ENCODE measurements around the gene RNF111. TPM values are rescaled to one million over a fixed set of nuclear protein-coding genes. Genes with fewer than 3 reads are reported as not detected.

RNF111 gene
- total and polyA plus RNA-seq, 2 of the 13 experiments (the other 11 are each of a cell fraction or from before 2014, with no cell fraction given): 12.1 to 23.1 TPM

DNA sequence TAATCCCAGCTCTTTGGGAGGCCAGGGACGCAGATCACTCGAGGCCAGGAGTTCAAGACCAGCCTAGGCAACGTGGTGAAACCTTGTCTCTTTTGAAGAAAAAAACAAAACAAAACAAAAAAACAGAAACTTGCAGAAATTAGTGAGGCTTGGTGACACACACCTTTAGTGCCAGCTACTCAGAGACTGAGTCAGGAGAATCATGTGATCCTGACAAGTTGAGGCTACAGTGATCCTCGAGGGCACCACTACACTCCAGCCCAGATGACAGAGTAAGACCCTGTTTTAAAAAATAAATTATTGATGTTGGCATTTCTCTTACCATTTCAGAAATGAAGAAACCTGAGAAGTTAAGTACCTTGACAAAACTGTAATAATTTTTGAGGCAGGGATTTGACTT is 72.9 kb downstream of the RNF111 start:
- no peak overlapping the region for H2AFZ ChIP-seq (ENCODE audit: low read length)
- no peak overlapping the region for H3K27ac ChIP-seq (ENCODE audit: extremely low read length, insufficient read depth, low read length)
- no peak overlapping the region for H3K9ac ChIP-seq (ENCODE audit: insufficient read depth, low read depth, low read length)
- ATAC-seq: no peak
- no TSS peak for BruUV-seq (replicated peaks)
- FAIRE-seq: no peak
- H3K4me1 ChIP-seq (ENCODE audit: insufficient read depth, low read length): no peaks in the 10 kb centered on the region
- no peak for DNase-seq (ENCODE audit: low spot score)
- no peaks in the 10 kb centered on the region for H3K9me3 ChIP-seq (ENCODE audit: low read length)
- TF ChIP-seq NFKB2 (CRISPR knock-in tag; IDR thresholded peaks at IDR 0.05; ENCODE audit: borderline replicate concordance) (no peak), ZNF160 (CRISPR knock-in tag; IDR thresholded peaks at IDR 0.05) (no peak), ZNF274 (CRISPR knock-in tag; IDR thresholded peaks at IDR 0.05) (no peak), ZNF749 (CRISPR knock-in tag; IDR thresholded peaks at IDR 0.05; ENCODE audit: borderline replicate concordance) (no peak), ZNF75D (CRISPR knock-in tag; IDR thresholded peaks at IDR 0.05; ENCODE audit: borderline replicate concordance) (no peak), HNRNPLL (IDR thresholded peaks at IDR 0.05; ENCODE audit: low read depth, low read length, poor library complexity, severe bottlenecking) (no peak), MLLT10 (CRISPR knock-in tag; IDR thresholded peaks at IDR 0.05) (no peak), ZNF543 (CRISPR knock-in tag; IDR thresholded peaks at IDR 0.05) (no peak), ZNF883 (CRISPR knock-in tag; IDR thresholded peaks at IDR 0.05; ENCODE audit: not compliant biosample characterization) (no peak), MED1 (CRISPR knock-in tag; IDR thresholded peaks at IDR 0.05) (no peak), EP300 (IDR thresholded peaks at IDR 0.05; ENCODE audit: low read depth in 2 of 2, low read length in 2 of 2) (no peak), EP300 (CRISPR knock-in tag; IDR thresholded peaks at IDR 0.05; ENCODE audit: borderline replicate concordance) (no peak), DNMT1 (CRISPR knock-in tag; IDR thresholded peaks at IDR 0.05) (no peak), ZNF124 (CRISPR knock-in tag; IDR thresholded peaks at IDR 0.05) (no peak), DMAP1 (CRISPR knock-in tag; IDR thresholded peaks at IDR 0.05) (no peak), ZNF430 (CRISPR knock-in tag; IDR thresholded peaks at IDR 0.05) (no peak)
- TF ChIP-seq, protein P1, sequence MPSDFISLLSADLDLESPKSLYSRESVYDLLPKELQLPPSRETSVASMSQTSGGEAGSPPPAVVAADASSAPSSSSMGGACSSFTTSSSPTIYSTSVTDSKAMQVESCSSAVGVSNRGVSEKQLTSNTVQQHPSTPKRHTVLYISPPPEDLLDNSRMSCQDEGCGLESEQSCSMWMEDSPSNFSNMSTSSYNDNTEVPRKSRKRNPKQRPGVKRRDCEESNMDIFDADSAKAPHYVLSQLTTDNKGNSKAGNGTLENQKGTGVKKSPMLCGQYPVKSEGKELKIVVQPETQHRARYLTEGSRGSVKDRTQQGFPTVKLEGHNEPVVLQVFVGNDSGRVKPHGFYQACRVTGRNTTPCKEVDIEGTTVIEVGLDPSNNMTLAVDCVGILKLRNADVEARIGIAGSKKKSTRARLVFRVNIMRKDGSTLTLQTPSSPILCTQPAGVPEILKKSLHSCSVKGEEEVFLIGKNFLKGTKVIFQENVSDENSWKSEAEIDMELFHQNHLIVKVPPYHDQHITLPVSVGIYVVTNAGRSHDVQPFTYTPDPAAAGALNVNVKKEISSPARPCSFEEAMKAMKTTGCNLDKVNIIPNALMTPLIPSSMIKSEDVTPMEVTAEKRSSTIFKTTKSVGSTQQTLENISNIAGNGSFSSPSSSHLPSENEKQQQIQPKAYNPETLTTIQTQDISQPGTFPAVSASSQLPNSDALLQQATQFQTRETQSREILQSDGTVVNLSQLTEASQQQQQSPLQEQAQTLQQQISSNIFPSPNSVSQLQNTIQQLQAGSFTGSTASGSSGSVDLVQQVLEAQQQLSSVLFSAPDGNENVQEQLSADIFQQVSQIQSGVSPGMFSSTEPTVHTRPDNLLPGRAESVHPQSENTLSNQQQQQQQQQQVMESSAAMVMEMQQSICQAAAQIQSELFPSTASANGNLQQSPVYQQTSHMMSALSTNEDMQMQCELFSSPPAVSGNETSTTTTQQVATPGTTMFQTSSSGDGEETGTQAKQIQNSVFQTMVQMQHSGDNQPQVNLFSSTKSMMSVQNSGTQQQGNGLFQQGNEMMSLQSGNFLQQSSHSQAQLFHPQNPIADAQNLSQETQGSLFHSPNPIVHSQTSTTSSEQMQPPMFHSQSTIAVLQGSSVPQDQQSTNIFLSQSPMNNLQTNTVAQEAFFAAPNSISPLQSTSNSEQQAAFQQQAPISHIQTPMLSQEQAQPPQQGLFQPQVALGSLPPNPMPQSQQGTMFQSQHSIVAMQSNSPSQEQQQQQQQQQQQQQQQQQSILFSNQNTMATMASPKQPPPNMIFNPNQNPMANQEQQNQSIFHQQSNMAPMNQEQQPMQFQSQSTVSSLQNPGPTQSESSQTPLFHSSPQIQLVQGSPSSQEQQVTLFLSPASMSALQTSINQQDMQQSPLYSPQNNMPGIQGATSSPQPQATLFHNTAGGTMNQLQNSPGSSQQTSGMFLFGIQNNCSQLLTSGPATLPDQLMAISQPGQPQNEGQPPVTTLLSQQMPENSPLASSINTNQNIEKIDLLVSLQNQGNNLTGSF (CRISPR knock-in tag; IDR thresholded peaks at IDR 0.05): no peak
- TF ChIP-seq, protein P2, sequence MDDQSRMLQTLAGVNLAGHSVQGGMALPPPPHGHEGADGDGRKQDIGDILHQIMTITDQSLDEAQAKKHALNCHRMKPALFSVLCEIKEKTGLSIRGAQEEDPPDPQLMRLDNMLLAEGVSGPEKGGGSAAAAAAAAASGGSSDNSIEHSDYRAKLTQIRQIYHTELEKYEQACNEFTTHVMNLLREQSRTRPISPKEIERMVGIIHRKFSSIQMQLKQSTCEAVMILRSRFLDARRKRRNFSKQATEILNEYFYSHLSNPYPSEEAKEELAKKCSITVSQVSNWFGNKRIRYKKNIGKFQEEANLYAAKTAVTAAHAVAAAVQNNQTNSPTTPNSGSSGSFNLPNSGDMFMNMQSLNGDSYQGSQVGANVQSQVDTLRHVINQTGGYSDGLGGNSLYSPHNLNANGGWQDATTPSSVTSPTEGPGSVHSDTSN (CRISPR knock-in tag; IDR thresholded peaks at IDR 0.05; ENCODE audit: borderline replicate concordance): no peak
- POLR2A ChIA-PET: interaction anchor here (1.1 kb wide), 1 partner anchor 73 kb away, joined by 3 read pairs; the partner anchor contains the start of gene RNF111
- in situ Hi-C loops (cut with HindIII; ENCODE audit: extremely low pct_ligation_motif_present, low pct_unique_long_range_greater_than_20kb) (no loop called here), intact Hi-C loops (cut with micrococcal nuclease; ENCODE audit: unreplicated experiment) (no loop called here)
- WGBS (ENCODE audit: low lambda C conversion rate): 98% methylated on average over 4 of the region's 4 CpGs
- no peak overlapping the region for H3K4me2 ChIP-seq (ENCODE audit: low read depth, low read length)
- peaks cover 17 to 76% of the 10 kb centered on the region in 2 experiments for H3K36me3 ChIP-seq (replicated peaks in 1 of 2; ENCODE audit: control insufficient read depth in 1 of 2, insufficient read depth in 2 of 2, low read length in 2 of 2)
- H3K27me3 ChIP-seq (ENCODE audit: control insufficient read depth in 1 of 2, insufficient read depth in 2 of 2, low read length in 2 of 2): no peaks in the 10 kb centered on the region
- H3K79me2 ChIP-seq (ENCODE audit: insufficient read depth, low read length): no peaks in the 10 kb centered on the region
- H3K4me3 ChIP-seq (replicated peaks in 1 of 3; ENCODE audit: insufficient read depth in 1 of 3, low read depth in 2 of 3, low read length in 3 of 3): no peak overlapping the region
- CTCF ChIA-PET (ENCODE audit: low intra/inter-chr PET ratio, low total read pairs): no interaction called here
- H4K20me1 ChIP-seq (ENCODE audit: insufficient read depth, low read length): no peaks in the 10 kb centered on the region
